ENCODE measurements around the gene C14orf93.

DNA sequence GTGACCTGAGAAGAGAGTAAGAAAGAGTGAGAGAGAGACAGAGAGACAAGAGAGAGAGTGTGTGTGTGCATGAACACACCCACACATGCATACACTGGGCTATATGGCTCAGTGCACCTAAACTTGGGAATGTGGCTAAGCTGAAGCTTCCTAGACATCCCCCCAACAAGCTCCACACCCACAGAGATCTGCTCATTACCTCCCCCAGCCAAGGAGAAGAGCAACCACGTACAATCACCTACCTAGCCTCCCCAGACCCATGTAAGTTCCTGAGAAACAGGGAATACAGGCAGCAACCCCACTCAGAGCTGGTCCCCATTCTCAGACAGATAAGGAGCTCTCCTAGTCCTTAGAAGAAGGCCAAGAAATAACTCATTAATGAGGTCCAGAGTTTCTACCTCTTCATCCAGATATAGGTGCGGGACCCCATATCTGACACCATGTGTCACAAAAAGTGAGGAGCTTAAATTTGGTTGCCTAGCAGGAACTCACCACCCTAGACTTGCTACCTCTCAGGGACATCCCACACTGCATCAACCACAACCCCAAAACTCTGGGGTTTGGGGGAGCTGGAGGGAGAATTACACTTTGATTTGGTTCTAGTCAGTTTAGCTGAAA, 37.5 kb downstream of the C14orf93 start:
- TF ChIP-seq, protein P1, sequence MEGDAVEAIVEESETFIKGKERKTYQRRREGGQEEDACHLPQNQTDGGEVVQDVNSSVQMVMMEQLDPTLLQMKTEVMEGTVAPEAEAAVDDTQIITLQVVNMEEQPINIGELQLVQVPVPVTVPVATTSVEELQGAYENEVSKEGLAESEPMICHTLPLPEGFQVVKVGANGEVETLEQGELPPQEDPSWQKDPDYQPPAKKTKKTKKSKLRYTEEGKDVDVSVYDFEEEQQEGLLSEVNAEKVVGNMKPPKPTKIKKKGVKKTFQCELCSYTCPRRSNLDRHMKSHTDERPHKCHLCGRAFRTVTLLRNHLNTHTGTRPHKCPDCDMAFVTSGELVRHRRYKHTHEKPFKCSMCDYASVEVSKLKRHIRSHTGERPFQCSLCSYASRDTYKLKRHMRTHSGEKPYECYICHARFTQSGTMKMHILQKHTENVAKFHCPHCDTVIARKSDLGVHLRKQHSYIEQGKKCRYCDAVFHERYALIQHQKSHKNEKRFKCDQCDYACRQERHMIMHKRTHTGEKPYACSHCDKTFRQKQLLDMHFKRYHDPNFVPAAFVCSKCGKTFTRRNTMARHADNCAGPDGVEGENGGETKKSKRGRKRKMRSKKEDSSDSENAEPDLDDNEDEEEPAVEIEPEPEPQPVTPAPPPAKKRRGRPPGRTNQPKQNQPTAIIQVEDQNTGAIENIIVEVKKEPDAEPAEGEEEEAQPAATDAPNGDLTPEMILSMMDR (IDR thresholded peaks at IDR 0.05) = no peak
- no peak for TF ChIP-seq POLR2A (IDR thresholded peaks at IDR 0.05)
